MM.1S (cell line): ENCODE measurements around the gene CTNNA1.

Source experiments
- CTCF ChIP-seq: fragments of 300-600 bp; sonication (generic); IDR thresholded peaks from 2 replicates; pipeline ENCODE4 v1.5.1; 2016; ENCODE audit warnings: antibody characterized with exemption, low read length, mixed read lengths
- EZH2phosphoT487 ChIP-seq: fragments of 300-600 bp; sonication (generic); IDR thresholded peaks from 2 replicates; pipeline ENCODE4 v1.6.1; 2018; ENCODE audit warnings: antibody characterized with exemption, low read length

- no peak for TF ChIP-seq CTCF
- no peak for TF ChIP-seq EZH2phosphoT487
Observed at GRCh38 chr5:138972230-138972629, 219.0 kb downstream of the CTNNA1 start.
